GM19467 (cell line): ENCODE results near the gene CR1.
"Not testable (repeated sequence)": the region's sequence is repeated elsewhere in the genome, so short reads cannot be mapped to it uniquely, and the experiment has no call there.

ENCODE experiments used
- ATAC-seq: cut with Tn5 transposase; IDR thresholded peaks from one replicate; pipeline ENCODE4 v1.9.1; 2021; ENCODE audit warnings: mild to moderate bottlenecking, moderate library complexity; ENCODE audit not compliant: unreplicated experiment

Gene CR1

DNA sequence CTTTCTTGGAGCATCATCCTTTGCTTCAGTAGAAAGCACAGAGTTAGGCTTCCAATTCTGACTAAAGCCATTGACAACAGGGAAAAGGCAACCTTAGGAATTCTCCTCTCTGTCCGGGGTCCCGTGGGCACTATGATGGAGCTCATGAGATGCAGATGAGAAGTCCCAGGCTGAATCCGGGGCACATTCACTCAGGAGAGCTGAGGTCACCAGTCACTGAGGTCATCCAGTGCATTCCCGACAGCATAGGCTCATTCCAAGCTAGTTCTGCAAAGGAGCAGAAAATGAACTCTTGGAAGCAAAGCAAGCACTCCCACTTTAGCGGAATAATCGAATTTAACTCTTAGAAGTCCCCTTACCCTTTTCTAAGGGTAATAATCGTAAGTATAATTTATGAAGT, 6.8 kb downstream of the CR1 start:
- no peak for ATAC-seq

DNA sequence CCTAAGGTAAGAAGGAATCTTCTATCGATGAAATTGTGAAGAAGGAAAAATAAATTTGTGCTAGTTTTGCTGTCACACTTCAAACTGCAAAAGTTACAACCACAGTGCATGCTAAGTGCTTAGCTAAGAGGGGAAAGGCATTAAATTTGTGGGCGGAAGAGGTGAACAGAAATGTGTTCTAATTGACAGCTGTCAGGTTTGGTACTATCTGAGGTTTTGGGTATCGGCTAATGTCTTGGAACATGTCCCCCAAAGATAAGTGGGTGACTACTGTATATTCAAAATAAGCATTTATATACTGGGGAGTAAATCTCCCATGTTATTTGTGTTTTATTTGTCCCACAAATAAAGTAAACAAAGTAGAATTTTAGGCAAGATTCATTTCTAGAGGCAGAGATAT, 8.0 kb downstream of the CR1 start:
- ATAC-seq: no peak

DNA sequence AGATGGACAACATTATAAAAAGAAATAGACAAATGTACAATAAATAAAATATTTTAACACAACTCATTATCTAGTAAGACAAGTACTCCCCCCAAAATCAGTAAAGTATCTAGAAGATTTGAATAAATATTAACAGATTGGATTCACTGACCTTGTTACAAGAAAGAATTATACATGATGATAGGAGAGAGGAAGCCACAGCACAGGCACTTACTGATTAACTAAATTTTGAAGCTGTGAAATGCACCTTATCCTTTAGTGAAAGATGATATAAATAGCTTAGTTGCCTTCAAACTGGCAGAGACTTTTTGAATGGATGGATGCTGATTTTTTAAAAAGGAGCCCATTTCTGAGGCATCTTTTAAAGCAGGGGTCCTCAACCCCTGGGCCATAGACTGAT, 8.5 kb downstream of the CR1 start:
- no peak for ATAC-seq

DNA sequence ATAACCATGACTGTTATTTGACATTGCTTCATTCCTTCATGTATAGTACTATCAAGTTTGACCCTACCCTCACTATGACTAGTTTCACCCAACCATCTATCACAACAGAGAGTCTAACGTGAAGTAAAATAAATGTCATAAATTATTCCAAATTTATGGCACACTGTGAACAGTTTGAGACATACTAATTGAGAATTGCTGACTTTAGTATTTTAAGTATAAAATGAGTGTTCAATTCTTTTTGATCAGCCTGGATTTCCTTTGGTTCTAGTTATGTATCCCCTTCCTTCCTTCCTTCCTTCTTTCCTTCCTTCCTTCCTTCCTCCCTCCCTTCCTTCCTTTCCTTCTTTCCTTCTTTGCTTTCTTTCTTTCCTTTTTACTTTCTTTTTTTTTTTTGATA, 14.5 kb downstream of the CR1 start:
- no peak for ATAC-seq

DNA sequence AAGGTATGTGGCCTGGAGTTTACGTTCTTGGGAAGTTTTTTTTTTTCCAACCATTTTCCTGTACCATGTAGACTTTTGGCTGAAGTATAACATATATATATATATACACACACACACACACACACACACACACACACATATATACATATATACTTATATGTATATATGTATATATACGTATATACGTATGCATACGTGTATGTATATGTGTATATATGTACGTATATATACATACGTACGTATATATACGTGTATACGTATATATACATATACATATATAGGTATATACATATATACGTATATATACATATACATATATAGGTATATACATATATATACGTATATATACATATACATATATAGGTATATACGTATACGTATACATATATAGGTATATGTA, 18.9 kb downstream of the CR1 start:
- no peak for ATAC-seq

DNA sequence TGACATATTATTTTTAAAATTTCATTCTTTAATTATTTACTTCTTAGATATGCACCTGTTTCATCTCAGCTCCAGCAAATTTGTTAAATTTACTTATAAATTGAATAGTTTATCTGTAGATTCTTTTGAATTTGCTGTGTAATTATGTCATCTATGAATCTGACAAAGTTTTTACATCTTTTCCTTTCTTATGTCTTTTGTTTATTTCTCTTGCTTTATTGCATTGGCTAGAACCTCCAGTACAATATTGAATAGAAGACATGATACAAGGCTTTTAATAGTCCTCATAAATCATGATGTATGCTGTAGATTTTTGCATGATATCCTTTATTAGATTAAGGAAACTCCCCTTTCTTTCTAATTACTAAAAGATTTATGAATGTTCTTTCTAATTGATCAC, 20.8 kb downstream of the CR1 start:
- ATAC-seq: no peak

DNA sequence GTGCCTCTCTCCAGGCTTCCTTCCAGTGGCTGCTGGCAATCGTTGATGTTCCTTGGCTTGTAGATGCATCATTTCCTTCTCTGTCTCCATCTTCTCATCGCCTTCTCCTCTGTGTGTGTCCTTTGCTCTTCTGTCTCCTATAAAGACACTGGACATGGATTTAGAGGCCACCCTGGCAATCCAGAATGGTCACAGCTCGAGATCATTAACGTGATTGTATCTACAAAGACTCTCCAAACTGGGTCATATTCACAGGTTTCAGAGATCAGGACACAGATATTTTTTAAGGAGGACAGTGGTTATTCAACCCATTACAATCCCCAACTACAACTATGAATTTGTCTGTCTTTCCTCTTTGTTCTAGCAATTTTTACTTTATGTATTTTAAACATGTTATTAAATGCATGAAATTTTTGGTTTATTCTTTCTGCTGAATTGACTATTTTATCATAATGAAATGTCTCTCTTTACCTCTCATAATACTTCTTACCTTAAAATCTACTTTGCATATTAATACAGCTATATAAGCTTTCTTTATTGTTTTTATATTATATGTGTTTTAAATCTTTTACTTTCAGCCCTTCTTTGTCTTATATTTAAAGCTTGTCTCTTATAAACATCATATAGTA, 22.8 kb downstream of the CR1 start:
- no peak for ATAC-seq

DNA sequence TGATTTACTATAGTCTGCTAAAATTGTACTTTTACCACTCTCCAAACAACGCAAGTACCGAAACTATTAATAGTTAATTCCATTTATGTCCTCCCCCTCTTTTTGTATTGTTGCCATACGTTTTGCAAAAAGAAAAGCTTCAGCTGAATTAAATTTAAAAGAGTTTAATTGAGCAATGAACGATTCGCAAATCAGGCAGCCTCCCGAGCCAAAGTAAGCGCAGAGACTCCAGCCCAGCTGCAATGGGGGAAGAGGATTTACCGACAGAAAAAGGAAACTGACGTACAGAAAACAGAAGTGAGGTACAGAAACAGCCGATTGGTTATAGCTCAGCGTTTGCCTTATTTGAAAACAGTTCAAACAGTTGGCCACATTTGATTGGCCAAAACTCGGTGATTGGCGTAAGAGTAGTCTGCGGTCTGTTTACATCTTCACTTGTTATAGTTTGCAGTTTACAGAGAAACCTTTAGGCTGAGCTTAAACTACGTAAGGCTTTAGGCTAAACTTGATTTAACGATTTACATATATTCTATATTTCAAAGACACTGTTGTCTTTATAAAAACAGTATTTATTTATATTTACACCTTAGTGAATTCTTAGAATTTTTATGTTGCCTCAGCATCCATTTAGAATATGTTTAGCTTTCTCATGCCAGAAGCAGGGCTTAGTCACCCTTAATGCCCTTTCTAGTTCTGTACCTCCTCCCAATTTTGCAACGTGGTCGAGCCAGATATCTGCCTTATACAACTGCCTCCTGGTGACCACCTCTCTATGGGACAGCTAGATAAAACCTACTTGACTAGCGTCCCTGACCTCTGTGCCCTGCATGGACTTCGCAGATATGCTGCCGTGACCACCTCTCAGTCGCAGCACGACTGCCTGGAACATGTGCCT, 23.8 kb downstream of the CR1 start:
- ATAC-seq: no peak

DNA sequence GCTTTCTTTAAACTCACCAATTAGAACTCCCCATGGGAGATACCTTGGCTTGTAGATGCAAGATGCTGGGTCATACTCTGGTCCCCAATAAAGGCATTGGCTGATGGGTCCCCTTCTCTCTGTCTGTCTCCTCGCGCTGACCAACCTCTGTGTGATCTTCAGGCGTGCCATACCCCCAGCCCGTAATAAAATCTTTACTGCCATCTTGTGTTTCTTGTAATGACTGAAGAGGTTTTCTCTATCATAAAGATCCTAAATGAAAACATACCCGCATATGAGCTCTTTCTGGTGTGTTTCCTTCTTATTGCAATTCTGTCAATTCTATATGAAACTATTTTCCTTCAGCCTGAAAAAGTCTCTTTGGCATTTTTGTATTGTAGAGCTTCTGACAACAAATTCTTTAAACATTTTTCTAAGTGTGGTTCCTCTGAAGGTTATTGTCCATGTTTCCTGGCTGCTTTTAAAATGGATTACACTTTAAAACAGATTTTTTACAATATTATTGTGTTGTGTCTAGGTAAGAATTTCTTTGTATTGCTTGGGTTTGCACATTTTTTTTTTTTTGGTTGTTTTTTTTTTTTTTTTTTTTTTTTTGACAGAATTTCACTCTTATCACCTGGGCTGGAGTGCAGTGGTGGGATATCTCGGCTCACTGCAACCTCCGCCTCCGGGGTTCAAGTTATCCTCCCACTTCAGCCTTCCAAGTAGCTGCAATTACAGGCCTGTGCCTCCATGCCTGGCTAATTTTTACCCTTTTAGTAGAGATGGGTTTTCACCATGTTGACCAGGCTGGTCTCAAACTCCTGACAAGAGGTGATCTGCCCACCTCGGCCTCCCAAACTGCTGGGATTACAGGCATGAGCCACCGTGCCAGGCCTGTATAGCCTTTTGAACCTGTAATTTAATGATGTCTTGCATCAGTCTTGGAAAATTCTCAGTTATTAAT, 24.7 kb downstream of the CR1 start:
- ATAC-seq: not testable (repeated sequence)

DNA sequence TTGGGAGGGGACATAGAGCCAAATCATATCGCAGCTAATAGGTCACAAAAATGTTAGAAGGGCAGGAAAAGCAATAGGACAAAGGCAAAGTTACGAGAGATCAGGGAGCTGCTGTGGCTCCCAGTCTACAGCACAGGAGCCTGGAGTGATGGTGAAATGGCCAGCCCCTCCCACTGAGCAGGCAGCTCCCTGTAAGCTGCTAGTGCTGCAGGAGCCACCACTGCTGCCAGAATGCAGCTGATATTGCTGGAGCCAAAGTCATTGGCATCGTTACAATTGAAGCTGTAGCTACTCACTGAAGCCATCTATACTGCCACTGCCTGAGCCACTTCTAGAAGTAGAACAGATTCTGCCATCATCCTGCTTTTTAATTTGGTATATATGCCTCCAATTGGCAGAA, 29.3 kb downstream of the CR1 start:
- not testable (repeated sequence) for ATAC-seq

DNA sequence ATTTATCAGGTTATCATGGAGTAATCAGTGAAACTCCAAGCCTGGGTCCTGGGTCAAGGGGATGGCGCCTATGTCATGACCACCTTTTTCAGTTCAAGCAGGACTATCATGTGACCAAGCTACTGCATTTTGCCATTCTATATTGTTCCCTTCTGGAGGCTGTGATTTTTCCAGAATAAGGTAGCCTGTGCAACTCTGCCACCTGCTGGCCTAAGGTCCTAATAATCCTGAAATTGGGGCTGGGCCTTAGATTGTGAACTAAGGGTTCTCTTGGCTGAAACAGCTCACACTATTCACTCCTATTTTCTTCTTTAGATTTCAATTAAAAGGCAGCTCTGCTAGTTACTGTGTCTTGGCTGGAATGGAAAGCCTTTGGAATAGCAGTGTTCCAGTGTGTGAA, 32.4 kb downstream of the CR1 start:
- not testable (repeated sequence) for ATAC-seq

DNA sequence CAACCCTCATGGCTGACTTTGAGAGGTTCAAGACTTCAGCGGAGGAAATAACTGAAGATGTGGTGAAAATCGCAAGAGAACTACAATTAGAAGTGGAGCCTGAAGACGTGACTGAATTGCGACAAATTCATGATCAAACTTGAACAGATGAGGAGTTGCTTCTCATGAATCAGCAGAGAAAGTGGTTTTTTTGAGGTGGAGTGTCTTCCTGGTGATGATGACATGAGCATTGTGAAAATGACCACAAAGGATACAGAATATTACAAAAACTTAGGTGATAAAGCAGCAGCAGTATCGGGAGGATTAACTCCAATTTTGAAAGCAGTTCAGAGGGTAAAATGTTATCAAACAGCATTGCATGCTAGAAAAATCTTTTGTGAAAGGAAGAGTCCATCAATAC, 40.3 kb downstream of the CR1 start:
- not testable (repeated sequence) for ATAC-seq

DNA sequence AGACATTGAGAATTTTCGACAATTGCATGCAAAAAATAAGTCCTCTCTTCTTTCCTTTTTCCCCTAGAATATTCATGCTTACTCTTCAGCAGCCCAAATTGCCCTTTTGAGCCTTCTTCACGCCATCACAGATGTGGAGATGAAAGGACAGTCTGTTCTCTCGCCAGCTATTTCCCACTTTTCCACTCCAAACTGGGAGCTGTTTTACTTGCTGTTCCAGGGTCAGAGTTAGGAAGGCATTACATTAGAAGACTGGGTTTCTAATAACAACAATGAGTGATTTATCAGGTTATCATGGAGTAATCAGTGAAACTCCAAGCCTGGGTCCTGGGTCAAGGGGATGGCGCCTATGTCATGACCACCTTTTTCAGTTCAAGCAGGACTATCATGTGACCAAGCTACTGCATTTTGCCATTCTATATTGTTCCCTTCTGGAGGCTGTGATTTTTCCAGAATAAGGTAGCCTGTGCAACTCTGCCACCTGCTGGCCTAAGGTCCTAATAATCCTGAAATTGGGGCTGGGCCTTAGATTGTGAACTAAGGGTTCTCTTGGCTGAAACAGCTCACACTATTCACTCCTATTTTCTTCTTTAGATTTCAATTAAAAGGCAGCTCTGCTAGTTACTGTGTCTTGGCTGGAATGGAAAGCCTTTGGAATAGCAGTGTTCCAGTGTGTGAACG, 50.9 kb downstream of the CR1 start:
- not testable (repeated sequence) for ATAC-seq

DNA sequence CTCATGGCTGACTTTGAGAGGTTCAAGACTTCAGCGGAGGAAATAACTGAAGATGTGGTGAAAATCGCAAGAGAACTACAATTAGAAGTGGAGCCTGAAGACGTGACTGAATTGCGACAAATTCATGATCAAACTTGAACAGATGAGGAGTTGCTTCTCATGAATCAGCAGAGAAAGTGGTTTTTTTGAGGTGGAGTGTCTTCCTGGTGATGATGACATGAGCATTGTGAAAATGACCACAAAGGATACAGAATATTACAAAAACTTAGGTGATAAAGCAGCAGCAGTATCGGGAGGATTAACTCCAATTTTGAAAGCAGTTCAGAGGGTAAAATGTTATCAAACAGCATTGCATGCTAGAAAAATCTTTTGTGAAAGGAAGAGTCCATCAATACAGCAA, 58.9 kb downstream of the CR1 start:
- ATAC-seq: not testable (repeated sequence)

DNA sequence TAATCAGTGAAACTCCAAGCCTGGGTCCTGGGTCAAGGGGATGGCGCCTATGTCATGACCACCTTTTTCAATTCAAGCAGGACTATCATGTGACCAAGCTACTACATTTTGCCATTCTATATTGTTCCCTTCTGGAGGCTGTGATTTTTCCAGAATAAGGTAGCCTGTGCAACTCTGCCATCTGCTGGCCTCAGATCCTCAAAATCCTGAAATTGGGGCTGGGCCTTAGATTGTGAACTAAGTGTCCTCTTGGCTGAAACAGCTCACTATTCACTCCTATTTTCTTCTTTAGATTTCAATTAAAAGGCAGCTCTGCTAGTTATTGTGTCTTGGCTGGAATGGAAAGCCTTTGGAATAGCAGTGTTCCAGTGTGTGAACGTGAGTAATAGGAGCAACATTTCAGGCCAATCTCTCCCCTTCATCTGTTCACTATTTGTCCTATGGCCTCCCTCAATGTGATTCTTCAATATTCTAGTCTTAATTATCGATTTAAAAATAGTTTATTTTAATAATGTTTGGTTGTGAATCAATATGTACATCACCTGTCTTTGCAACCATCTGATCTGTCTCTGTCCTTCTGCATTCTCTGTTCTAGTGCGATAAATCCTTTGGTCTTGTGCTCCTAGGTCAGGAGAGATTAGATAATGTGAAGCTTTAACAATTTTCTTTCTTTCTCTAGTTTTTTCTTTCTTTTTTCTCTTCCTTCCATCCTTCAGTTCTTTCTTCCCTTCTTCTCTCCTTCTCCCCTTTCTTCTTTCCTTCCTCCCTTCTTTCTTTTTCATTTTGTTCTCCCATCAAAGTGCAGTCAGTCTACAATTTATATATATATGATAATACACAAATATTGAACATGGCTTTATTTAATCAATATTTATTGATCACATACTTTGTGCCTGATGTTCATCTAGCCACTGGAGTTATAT, 69.8 kb downstream of the CR1 start:
- ATAC-seq: no peak

DNA sequence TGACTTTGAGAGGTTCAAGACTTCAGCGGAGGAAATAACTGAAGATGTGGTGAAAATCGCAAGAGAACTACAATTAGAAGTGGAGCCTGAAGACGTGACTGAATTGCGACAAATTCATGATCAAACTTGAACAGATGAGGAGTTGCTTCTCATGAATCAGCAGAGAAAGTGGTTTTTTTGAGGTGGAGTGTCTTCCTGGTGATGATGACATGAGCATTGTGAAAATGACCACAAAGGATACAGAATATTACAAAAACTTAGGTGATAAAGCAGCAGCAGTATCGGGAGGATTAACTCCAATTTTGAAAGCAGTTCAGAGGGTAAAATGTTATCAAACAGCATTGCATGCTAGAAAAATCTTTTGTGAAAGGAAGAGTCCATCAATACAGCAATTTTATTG, 76.0 kb downstream of the CR1 start:
- ATAC-seq: not testable (repeated sequence)

DNA sequence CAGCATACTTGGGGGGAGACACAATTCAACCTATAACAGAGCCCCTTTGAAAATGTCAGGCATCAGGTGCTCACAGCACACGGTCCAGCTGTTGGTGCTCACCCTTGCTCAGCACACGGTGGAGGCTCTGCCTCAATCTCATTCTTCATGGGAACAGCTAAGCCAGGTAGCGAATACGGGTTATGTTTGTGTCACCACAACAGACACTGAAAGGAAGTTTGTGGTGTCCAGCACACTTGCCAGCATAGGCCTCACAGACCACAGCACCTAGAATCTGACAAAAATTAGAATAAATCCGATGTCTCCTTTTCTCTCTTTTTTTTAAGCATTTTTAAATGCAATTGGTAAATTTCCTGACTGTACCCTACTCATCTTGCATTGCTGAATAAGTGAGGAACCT, 77.1 kb downstream of the CR1 start:
- not testable (repeated sequence) for ATAC-seq

DNA sequence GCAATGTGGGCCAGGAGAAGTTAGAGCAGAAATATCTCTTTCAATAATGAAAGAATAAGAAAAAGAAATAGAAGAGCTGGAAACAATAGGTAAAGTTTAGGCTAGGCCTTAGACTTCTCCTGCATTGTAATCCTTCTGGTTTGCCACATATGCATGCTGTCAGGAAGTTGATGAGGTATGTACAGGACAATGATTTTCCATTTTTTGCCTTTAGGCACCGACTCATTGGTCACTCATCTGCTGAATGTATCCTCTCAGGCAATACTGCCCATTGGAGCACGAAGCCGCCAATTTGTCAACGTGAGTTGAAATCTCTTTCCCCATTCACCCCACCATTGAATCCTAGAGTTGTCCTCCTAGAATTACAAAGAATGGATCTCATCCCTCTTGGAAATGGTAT, 79.4 kb downstream of the CR1 start:
- ATAC-seq: not testable (repeated sequence)

DNA sequence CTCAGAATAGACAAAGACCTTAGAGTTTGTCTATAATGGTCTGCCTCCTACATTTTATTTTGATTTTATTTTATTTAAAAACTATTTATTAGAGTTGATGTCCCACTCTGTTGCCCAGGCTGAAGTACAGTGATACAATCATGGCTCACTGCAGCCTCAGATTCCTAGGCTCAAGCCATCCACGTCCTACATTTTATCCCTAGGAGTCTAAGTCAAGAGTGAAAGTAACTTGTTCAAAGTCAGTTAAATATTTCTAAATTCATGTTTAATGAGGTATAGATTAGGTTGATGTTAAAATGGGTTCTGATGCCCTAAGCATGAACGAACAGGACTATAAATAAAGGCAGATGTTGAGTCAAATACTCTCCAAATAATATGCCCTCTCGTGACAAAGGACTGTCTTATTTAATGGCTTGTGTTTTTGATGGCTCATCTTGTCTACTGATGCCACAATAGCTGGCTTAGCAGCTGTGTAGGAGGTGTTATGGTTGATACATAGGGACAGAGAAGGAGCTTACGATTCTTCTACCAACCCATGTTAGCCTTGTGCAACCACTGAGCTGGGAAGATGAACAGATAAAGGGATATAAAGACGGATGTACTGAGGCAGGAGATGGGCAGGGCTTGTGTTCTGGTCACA, 83.0 kb downstream of the CR1 start:
- no peak for ATAC-seq
